Measurements from ENCODE around the gene PSMD6. TPM values are rescaled to one million over a fixed set of nuclear protein-coding genes. Genes with fewer than 3 reads are reported as not detected.

PSMD6 gene
- total RNA-seq, 1 donor from 2014 or later: 76.9 TPM

DNA sequence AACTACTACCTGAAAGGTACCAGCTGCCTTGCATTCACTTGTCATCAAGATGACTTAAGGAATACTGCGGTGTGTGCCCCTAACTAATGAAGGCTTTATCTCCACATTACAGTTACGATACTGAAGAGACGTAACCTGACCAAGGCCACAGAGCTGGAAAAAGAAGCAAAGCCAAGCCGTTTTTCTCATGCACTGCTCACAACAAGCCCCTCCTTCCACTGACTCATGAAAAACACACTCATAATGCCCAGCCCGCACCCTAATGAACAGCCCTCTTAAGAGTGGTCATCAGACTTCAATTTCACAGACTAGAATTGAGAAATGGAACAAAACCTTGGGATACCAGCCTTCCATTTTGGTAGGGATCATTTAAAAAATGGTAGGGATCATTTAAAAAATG is 11.6 kb downstream of the PSMD6 start:
- Mint-ChIP-seq H3K4me3 (ENCODE audit: low read depth) (no peak overlapping the region), H3K9me3 (ENCODE audit: low read depth) (no peaks in the 10 kb centered on the region), H3K4me1 (ENCODE audit: low read depth) (peaks cover 2% of the 10 kb centered on the region), H3K27ac (no peak overlapping the region), H3K27me3 (no peaks in the 10 kb centered on the region), H3K36me3 (ENCODE audit: insufficient read depth) (peaks cover 35% of the 10 kb centered on the region)
- no peak for DNase-seq (ENCODE audit: low spot score, unreplicated experiment)
- TF ChIP-seq, protein P1, sequence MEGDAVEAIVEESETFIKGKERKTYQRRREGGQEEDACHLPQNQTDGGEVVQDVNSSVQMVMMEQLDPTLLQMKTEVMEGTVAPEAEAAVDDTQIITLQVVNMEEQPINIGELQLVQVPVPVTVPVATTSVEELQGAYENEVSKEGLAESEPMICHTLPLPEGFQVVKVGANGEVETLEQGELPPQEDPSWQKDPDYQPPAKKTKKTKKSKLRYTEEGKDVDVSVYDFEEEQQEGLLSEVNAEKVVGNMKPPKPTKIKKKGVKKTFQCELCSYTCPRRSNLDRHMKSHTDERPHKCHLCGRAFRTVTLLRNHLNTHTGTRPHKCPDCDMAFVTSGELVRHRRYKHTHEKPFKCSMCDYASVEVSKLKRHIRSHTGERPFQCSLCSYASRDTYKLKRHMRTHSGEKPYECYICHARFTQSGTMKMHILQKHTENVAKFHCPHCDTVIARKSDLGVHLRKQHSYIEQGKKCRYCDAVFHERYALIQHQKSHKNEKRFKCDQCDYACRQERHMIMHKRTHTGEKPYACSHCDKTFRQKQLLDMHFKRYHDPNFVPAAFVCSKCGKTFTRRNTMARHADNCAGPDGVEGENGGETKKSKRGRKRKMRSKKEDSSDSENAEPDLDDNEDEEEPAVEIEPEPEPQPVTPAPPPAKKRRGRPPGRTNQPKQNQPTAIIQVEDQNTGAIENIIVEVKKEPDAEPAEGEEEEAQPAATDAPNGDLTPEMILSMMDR (IDR thresholded peaks at IDR 0.05; ENCODE audit: unreplicated experiment): no peak

DNA sequence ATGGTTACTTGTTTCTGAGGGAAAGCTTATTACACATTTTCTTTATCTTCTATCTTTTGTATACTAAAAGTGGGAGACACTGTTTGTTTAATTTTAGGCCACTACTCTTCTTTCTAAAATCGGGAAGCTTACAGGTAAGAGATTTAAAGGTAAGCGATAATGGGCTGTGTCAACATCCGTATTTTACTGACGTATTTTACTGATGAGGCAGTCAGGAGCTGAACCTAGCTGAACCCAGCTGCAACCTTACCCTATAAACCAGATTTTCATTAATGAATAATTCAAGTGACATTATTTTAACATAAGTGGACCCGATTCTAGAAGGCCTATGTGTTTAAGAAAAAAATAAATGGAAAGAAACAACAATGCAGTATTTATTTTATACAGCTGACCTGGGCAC is 13.1 kb downstream of the PSMD6 start:
- DNase-seq (ENCODE audit: low spot score, unreplicated experiment): no peak
- Mint-ChIP-seq H3K4me3 (ENCODE audit: low read depth) (no peak overlapping the region), H3K27ac (no peak overlapping the region), H3K9me3 (ENCODE audit: low read depth) (no peaks in the 10 kb centered on the region), H3K27me3 (no peaks in the 10 kb centered on the region), H3K36me3 (ENCODE audit: insufficient read depth) (peaks cover 33% of the 10 kb centered on the region), H3K4me1 (ENCODE audit: low read depth) (peaks cover 2% of the 10 kb centered on the region)
- TF ChIP-seq, protein P1 (IDR thresholded peaks at IDR 0.05; ENCODE audit: unreplicated experiment): no peak

DNA sequence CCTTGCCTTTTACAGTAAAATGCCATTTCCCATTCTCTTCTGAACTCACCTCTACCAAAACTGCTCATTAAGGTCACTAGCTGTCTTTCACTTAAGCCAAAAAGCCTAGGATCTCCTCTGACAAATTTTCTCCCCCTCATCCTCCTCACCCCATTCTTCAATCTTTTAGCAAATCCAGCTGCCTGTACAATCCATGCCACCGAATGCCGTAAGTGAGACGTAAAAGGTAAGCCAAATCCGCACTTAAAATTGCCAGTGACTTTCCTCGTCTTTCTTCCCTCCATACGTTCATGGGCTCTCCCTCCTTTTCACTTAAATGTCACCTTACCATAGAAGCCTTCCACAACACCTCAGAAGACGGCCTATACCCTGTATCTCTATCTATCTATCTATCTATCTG is 13.8 kb downstream of the PSMD6 start:
- Mint-ChIP-seq H3K9me3 (ENCODE audit: low read depth) (no peaks in the 10 kb centered on the region), H3K27ac (no peak overlapping the region)

DNA sequence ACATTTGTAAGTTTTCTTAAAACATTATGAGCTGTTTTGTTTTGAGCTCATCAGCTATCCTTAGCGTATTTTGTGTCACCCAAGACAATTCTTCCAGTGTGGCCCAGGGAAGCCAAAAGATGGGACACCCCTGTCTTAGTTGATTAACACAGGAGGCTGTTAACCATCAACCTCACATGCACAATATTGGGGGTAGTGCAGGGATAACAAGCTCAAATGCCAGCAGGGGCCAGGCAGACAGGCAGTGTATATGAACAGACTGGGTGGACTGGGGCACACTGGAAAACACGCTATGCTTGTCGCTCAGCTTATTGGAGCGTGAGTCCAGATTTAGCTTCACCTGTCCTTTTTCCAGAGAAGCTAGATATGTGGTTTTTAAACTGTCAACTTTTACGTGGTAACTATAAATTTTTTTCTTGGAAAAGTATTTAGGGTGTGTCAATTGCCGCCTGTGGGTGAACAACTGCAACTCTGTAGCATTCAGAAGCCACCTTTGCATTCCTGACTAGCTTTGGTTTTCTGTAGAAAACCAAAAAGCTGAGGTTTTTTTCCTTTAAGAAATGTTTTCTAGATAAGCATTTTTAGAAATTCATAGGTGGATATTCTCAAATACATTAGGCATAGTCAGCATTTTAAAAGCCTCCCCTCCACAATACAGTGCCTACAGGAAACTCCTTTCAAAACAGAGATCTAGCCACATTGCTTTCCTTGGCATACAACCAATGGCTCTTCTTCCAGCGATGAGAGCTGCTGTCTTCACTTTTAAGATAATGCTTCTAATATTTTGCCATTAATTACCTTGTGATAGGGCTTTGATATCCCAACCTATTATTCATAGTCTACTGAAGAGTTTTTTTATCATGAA is 14.6 kb downstream of the PSMD6 start:
- Mint-ChIP-seq H3K36me3 (ENCODE audit: insufficient read depth) (peaks cover 25% of the 10 kb centered on the region), H3K9me3 (ENCODE audit: low read depth) (no peaks in the 10 kb centered on the region), H3K27ac (peak overlapping the region; percentile 51), H3K27me3 (no peaks in the 10 kb centered on the region), H3K4me3 (ENCODE audit: low read depth) (no peak overlapping the region), H3K4me1 (ENCODE audit: low read depth) (peaks cover 3% of the 10 kb centered on the region)
- TF ChIP-seq, protein P1 (IDR thresholded peaks at IDR 0.05; ENCODE audit: unreplicated experiment): no peak
- no peak for DNase-seq (ENCODE audit: low spot score, unreplicated experiment)

More for the DNA sequence above, 13.8 kb downstream of the PSMD6 start:
- TF ChIP-seq, protein P1 (IDR thresholded peaks at IDR 0.05; ENCODE audit: unreplicated experiment): no peak
- H3K4me1 Mint-ChIP-seq (ENCODE audit: low read depth): peaks cover 2% of the 10 kb centered on the region
- no peak overlapping the region for H3K4me3 Mint-ChIP-seq (ENCODE audit: low read depth)
- H3K27me3 Mint-ChIP-seq: no peaks in the 10 kb centered on the region
- peaks cover 31% of the 10 kb centered on the region for H3K36me3 Mint-ChIP-seq (ENCODE audit: insufficient read depth)
- no peak for DNase-seq (ENCODE audit: low spot score, unreplicated experiment)

DNA sequence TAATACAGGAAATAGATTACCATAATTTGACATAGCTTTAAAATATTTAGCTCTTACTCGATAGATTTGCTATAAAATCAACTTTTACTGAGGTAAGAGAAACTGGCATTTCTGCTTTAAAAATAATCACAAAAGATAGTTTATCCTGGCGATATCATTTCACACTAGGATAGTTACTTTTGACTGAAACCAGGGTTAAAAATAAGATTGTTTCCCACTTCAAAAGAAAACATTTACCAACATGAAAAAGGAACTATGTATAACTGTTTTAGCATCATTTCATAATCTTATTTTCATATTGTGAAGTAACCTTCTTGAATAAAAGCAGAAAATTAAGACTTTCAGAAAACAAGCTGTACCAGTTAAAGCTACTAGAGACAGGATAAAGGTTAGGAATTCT is 15.3 kb downstream of the PSMD6 start:
- H3K27ac Mint-ChIP-seq: no peak overlapping the region
- peaks cover 20% of the 10 kb centered on the region for H3K36me3 Mint-ChIP-seq (ENCODE audit: insufficient read depth)
- H3K9me3 Mint-ChIP-seq (ENCODE audit: low read depth): no peaks in the 10 kb centered on the region
- peaks cover 4% of the 10 kb centered on the region for H3K4me1 Mint-ChIP-seq (ENCODE audit: low read depth)
- DNase-seq (ENCODE audit: low spot score, unreplicated experiment): no peak
- H3K4me3 Mint-ChIP-seq (ENCODE audit: low read depth): no peak overlapping the region
- no peaks in the 10 kb centered on the region for H3K27me3 Mint-ChIP-seq
- TF ChIP-seq, protein P1 (IDR thresholded peaks at IDR 0.05; ENCODE audit: unreplicated experiment): no peak
